HepG2 (cell line): ENCODE results near the gene C2CD3. TPM values are rescaled to one million over a fixed set of nuclear protein-coding genes. Genes with fewer than 3 reads are reported as not detected.

Experiments used
- ATAC-seq: fragments of 200-7000 bp; cut with Tn5 transposase; 3 replicates; pipeline ENCODE4 v1.9.1; 2020; ENCODE audit warnings: mild to moderate bottlenecking, moderate library complexity
- BruUV-seq: library from RNA; stranded (reverse); fragments of 400-500 nt; replicated peaks from 2 replicates; lab custom pipeline; 2021; lab: Mats Ljungman, UMichigan
- CTCF ChIA-PET: fragments of 300-600 bp; formaldehyde crosslinking; extraction: SDS; loops from one replicate; lab custom pipeline; 2021; ENCODE audit warnings: low total read pairs, inconsistent platforms, low intra/inter-chr PET ratio; lab: Yijun Ruan, JAX
- POLR2A ChIA-PET: fragments of 350-600 bp; sonication (Branson Sonifier 250); formaldehyde crosslinking; loops from one replicate; lab custom pipeline; 2020; ENCODE audit warnings: antibody characterized with exemption, inconsistent platforms; lab: Yijun Ruan, JAX
- DNase-seq: peaks from one replicate; pipeline ENCODE4 v3.0.0-alpha.2; 2015; ENCODE audit warnings: low spot score
- FAIRE-seq: peaks from 3 replicates; lab custom pipeline; 2011; peaks lifted over from hg19 to GRCh38; lab: Jason Lieb, UNC
- H2AFZ ChIP-seq: one replicate; pipeline ENCODE4 v1.6.1; 2011; ENCODE audit warnings: low read length, inconsistent platforms
- H3K27ac ChIP-seq: fragments of 300-600 bp; 3 replicates; pipeline ENCODE4 v1.8.0; 2011; ENCODE audit warnings: mixed run types, mild to moderate bottlenecking, mixed read lengths, low read length, inconsistent platforms; ENCODE audit not compliant: insufficient read depth; ENCODE audit errors: extremely low read length
- H3K27me3 ChIP-seq, 2 experiments: fragments of 200-600 bp in 1 of 2; 2 replicates in 1 of 2; 3 replicates in 1 of 2; pipeline versions ENCODE4 v1.6.0 to v1.8.0; 2011; ENCODE audit warnings: low read length in 2 of 2, mild to moderate bottlenecking in 2 of 2, moderate library complexity in 2 of 2, inconsistent platforms in 1 of 2; ENCODE audit not compliant: insufficient read depth in 2 of 2, control insufficient read depth in 1 of 2
- H3K36me3 ChIP-seq, 2 experiments: fragments of 200-600 bp in 1 of 2; replicated peaks in 1 of 2; 2 replicates in 1 of 2; 3 replicates in 1 of 2; pipeline versions ENCODE4 v1.5.1 to v1.8.0; 2011; ENCODE audit warnings: low read length in 2 of 2, inconsistent platforms in 1 of 2; ENCODE audit not compliant: insufficient read depth in 2 of 2, control insufficient read depth in 1 of 2
- H3K4me1 ChIP-seq: 2 replicates; pipeline ENCODE4 v1.5.1; 2012; ENCODE audit warnings: low read length, inconsistent platforms; ENCODE audit not compliant: insufficient read depth
- H3K4me2 ChIP-seq: 2 replicates; pipeline ENCODE4 v1.6.0; 2011; ENCODE audit warnings: low read depth, low read length, inconsistent platforms
- H3K4me3 ChIP-seq, 3 experiments: fragments of 200-600 bp in 1 of 3; sonication (generic), shearing (Covaris generic) in 1 of 3; replicated peaks in 1 of 3; 2 replicates each; pipeline ENCODE4 v1.5.1; 2011 to 2016; ENCODE audit warnings: low read length in 3 of 3, inconsistent platforms in 2 of 3, low read depth in 2 of 3, mild to moderate bottlenecking in 2 of 3, control low read depth in 1 of 3, mixed read lengths in 1 of 3; ENCODE audit not compliant: insufficient read depth in 1 of 3
- H3K79me2 ChIP-seq: one replicate; pipeline ENCODE4 v1.6.1; 2011; ENCODE audit warnings: low read length, inconsistent platforms; ENCODE audit not compliant: insufficient read depth
- H3K9ac ChIP-seq: 2 replicates; pipeline ENCODE4 v1.6.0; 2011; ENCODE audit warnings: mild to moderate bottlenecking, low read depth, low read length, inconsistent platforms; ENCODE audit not compliant: insufficient read depth
- H3K9me3 ChIP-seq: 2 replicates; pipeline ENCODE4 v1.5.1; 2012; ENCODE audit warnings: mild to moderate bottlenecking, low read length
- H4K20me1 ChIP-seq: 2 replicates; pipeline ENCODE4 v1.6.0; 2011; ENCODE audit warnings: inconsistent platforms, mild to moderate bottlenecking, low read length, moderate library complexity; ENCODE audit not compliant: insufficient read depth
- BORCS8-MEF2B ChIP-seq: sonication (generic); formaldehyde crosslinking; IDR thresholded peaks from 2 replicates; pipeline ENCODE4 v1.8.0; 2022; ENCODE audit warnings: mild to moderate bottlenecking, missing genetic modification reagents
- HES4 ChIP-seq: sonication (generic); formaldehyde crosslinking; IDR thresholded peaks from 2 replicates; pipeline ENCODE4 v1.9.0; 2021; ENCODE audit warnings: mild to moderate bottlenecking, missing genetic modification reagents, borderline replicate concordance
- HINFP ChIP-seq: sonication (generic); formaldehyde crosslinking; IDR thresholded peaks from 2 replicates; pipeline ENCODE4 v1.4.0; 2020; ENCODE audit warnings: low read depth, mild to moderate bottlenecking, missing genetic modification reagents
- IKZF4 ChIP-seq: sonication (generic); formaldehyde crosslinking; IDR thresholded peaks from 2 replicates; pipeline ENCODE4 v1.5.1; 2020; ENCODE audit warnings: borderline replicate concordance, mild to moderate bottlenecking, low read depth, missing genetic modification reagents; ENCODE audit errors: not compliant biosample characterization
- PTBP1 ChIP-seq: fragments of 200-400 bp; formaldehyde crosslinking; IDR thresholded peaks from 2 replicates; pipeline ENCODE4 v1.6.1; 2018; ENCODE audit warnings: low read length, low read depth; ENCODE audit not compliant: poor library complexity, severe bottlenecking
- RBM22 ChIP-seq: fragments of 200-400 bp; formaldehyde crosslinking; optimal IDR thresholded peaks from 2 replicates; pipeline ENCODE3; 2017; ENCODE audit warnings: mild to moderate bottlenecking, low read length, moderate library complexity
- SMC3 ChIP-seq: IDR thresholded peaks from 2 replicates; pipeline ENCODE4 v1.6.1; 2011; ENCODE audit warnings: low read length, improper control_type of control experiment
- SP1 ChIP-seq, 2 experiments: fragments of 450-650 bp in 1 of 2; sonication (generic) in 1 of 2; formaldehyde crosslinking in 1 of 2; IDR thresholded peaks; 2 replicates each; pipeline versions ENCODE4 v1.4.0 to v1.6.1; 2016 to 2020; ENCODE audit warnings: missing genetic modification reagents in 1 of 2
- ZBTB38 ChIP-seq: sonication (generic); formaldehyde crosslinking; IDR thresholded peaks from 2 replicates; pipeline ENCODE4 v1.5.1; 2020; ENCODE audit warnings: mild to moderate bottlenecking, missing genetic modification reagents
- ZC3H13 ChIP-seq: sonication (generic); formaldehyde crosslinking; IDR thresholded peaks from 2 replicates; pipeline ENCODE4 v1.8.1; 2023; ENCODE audit warnings: mild to moderate bottlenecking, missing genetic modification reagents, moderate library complexity
- ZNF644 ChIP-seq: IDR thresholded peaks from 2 replicates; pipeline ENCODE4 v1.6.1; 2016; ENCODE audit warnings: low read depth
- ZNF691 ChIP-seq: sonication (generic); formaldehyde crosslinking; IDR thresholded peaks from 2 replicates; pipeline ENCODE4 v1.4.0; 2020; ENCODE audit warnings: missing genetic modification reagents, low read depth, mild to moderate bottlenecking, borderline replicate concordance
- ZNF780A ChIP-seq: sonication (generic); formaldehyde crosslinking; IDR thresholded peaks from 2 replicates; pipeline ENCODE4 v1.8.0; 2022; ENCODE audit warnings: mild to moderate bottlenecking, missing genetic modification reagents, moderate library complexity
- whole genome bisulfite sequencing: methylation state at CpG from one replicate; pipeline ENCODE4 v1.1.6; 2017; ENCODE audit warnings: low lambda C conversion rate; 5-methylcytosine and 5-hydroxymethylcytosine counted together
- in situ Hi-C: cut with HindIII; loops from 2 replicates; pipeline ENCODE4 v1.10.0; 2017; ENCODE audit warnings: low pct_unique_long_range_greater_than_20kb; ENCODE audit not compliant: extremely low pct_ligation_motif_present
- intact Hi-C: fragments of 100-400 bp; cut with micrococcal nuclease; formaldehyde crosslinking; loops from one replicate; pipeline ENCODE4 v1.10.0; 2022; ENCODE audit not compliant: unreplicated experiment
- polyA plus RNA-seq, 8 experiments: library from polyadenylated mRNA; depleted of rRNA in 3 of 8; stranded (reverse) in 7 of 8; unstranded in 1 of 8; fragments of >200 nt; fragmentation: Illumina TruSeq in 4 of 8; extraction: Trizol in 4 of 8; gene quantifications; 2 replicates each; pipeline versions ENCODE4 v1.2.1 to v1.2.3, GENCODE V29; 2011 to 2016; ENCODE audit warnings: low read depth in 4 of 8, missing spikeins in 1 of 8, mixed read lengths in 1 of 8; ENCODE audit not compliant: insufficient read depth in 1 of 8
- total RNA-seq, 5 experiments: library from RNA; depleted of rRNA; stranded (reverse); fragments of >200 nt; fragmentation: Illumina TruSeq; extraction: Trizol; gene quantifications; 2 replicates each; pipeline ENCODE4 v1.2.3, GENCODE V29; 2016; ENCODE audit warnings: low read depth in 1 of 5
- TF ChIP-seq, protein P1 (sequence below): sonication (generic); formaldehyde crosslinking; IDR thresholded peaks from 2 replicates; pipeline ENCODE4 v1.5.0; 2020; ENCODE audit warnings: missing genetic modification reagents
- TF ChIP-seq, protein P2 (sequence below): fragments of 450-650 bp; IDR thresholded peaks from 2 replicates; pipeline ENCODE4 v1.6.1; 2017; ENCODE audit warnings: mild to moderate bottlenecking

The C2CD3 gene
- total and polyA plus RNA-seq, 2 of the 13 experiments (the other 11 are each of a cell fraction or from before 2014, with no cell fraction given) = 5.5 to 6.4 TPM

DNA sequence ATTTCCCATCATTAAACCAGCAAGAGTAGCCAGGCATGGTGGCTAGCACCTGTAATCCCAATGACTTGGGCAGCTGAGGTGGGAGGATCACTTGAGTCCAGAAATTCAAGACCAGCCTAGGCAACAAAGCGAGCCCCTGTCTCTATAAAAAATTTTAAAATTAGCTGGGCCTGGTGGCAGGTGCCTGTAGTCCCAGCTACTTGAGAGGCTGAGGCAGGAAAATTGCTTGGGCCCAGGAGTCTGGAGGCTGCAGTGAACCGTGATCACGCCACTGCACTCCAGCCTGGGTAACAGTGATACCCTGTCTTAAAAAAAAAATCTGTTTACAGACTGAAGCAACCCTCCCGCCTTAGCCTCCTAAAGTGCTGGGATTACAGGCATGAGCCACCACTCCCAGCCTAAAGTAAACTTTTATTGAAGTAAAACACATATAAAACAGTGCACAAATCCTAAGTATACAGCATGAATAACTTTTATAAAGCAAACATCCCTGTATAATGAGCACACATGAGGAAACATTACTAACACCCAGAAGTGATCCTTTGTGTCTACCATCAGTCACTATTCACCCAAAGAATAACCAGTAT is 174.5 kb downstream of the C2CD3 start:
- Histone ChIP-seq H3K27ac (no peak overlapping the region), H3K9me3 (no peaks in the 10 kb centered on the region), H3K4me1 (peaks cover 5% of the 10 kb centered on the region; the same call in 1 of the 2 replicates), H3K79me2 (no peaks in the 10 kb centered on the region), H4K20me1 (no peaks in the 10 kb centered on the region), H3K9ac (no peak overlapping the region), H3K4me2 (no peak overlapping the region), H2AFZ (no peak overlapping the region), H3K27me3 (no peaks in the 10 kb centered on the region; a peak in 1 of 5 replicates), H3K4me3 (no peak overlapping the region), H3K36me3 (no peaks in the 10 kb centered on the region)
- no peak for DNase-seq
- ChIA-PET POLR2A (no interaction called here), CTCF (no interaction called here)
- no peak for ATAC-seq
- no peak for FAIRE-seq
- 9% methylated on average over 4 of the region's 4 CpGs for WGBS
- intact Hi-C loops (no loop called here), in situ Hi-C loops (no loop called here)
- no TSS peak for BruUV-seq
- TF ChIP-seq IKZF4 = no peak
- TF ChIP-seq HES4 = no peak
- no peak for TF ChIP-seq SP1 (IDR thresholded peaks at IDR 0.05)
- no peak for TF ChIP-seq SP1 (CRISPR knock-in tag; IDR thresholded peaks at IDR 0.05)
- TF ChIP-seq PTBP1 = no peak
- TF ChIP-seq RBM22 = no peak
- TF ChIP-seq, protein P1, sequence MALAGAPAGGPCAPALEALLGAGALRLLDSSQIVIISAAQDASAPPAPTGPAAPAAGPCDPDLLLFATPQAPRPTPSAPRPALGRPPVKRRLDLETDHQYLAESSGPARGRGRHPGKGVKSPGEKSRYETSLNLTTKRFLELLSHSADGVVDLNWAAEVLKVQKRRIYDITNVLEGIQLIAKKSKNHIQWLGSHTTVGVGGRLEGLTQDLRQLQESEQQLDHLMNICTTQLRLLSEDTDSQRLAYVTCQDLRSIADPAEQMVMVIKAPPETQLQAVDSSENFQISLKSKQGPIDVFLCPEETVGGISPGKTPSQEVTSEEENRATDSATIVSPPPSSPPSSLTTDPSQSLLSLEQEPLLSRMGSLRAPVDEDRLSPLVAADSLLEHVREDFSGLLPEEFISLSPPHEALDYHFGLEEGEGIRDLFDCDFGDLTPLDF (CRISPR knock-in tag) = no peak
- no peak for TF ChIP-seq ZBTB38 (CRISPR knock-in tag)
- no peak for TF ChIP-seq ZNF644 (CRISPR knock-in tag)
- TF ChIP-seq BORCS8-MEF2B (CRISPR knock-in tag) = no peak
- no peak for TF ChIP-seq ZC3H13
- no peak for TF ChIP-seq HINFP
- no peak for TF ChIP-seq ZNF691 (CRISPR knock-in tag)
- TF ChIP-seq, protein P2, sequence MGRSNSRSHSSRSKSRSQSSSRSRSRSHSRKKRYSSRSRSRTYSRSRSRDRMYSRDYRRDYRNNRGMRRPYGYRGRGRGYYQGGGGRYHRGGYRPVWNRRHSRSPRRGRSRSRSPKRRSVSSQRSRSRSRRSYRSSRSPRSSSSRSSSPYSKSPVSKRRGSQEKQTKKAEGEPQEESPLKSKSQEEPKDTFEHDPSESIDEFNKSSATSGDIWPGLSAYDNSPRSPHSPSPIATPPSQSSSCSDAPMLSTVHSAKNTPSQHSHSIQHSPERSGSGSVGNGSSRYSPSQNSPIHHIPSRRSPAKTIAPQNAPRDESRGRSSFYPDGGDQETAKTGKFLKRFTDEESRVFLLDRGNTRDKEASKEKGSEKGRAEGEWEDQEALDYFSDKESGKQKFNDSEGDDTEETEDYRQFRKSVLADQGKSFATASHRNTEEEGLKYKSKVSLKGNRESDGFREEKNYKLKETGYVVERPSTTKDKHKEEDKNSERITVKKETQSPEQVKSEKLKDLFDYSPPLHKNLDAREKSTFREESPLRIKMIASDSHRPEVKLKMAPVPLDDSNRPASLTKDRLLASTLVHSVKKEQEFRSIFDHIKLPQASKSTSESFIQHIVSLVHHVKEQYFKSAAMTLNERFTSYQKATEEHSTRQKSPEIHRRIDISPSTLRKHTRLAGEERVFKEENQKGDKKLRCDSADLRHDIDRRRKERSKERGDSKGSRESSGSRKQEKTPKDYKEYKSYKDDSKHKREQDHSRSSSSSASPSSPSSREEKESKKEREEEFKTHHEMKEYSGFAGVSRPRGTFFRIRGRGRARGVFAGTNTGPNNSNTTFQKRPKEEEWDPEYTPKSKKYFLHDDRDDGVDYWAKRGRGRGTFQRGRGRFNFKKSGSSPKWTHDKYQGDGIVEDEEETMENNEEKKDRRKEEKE = no peak
- no peak for TF ChIP-seq SMC3
- no peak for TF ChIP-seq ZNF780A (CRISPR knock-in tag)
